ENCODE data around the gene SLC46A3.

GRCh38 chr13:28710161-28710560, 8.6 kb downstream of the SLC46A3 start:
- TF ChIP-seq EP300 (IDR thresholded peaks at IDR 0.05) = no peak
- no peak for TF ChIP-seq CTCF (IDR thresholded peaks at IDR 0.05)
